GM23338 (cell line): ENCODE data around the gene CCDC178. TPM values are rescaled to one million over a fixed set of nuclear protein-coding genes. Genes with fewer than 3 reads are reported as not detected.

Experiments used
- ATAC-seq: fragments of 200-7000 bp; cut with Tn5 transposase; 3 replicates; pipeline ENCODE4 v1.9.1; 2020
- DNase-seq: peaks from one replicate; pipeline ENCODE4 v3.0.0-alpha.2; 2015; ENCODE audit warnings: low spot score
- H2AFZ ChIP-seq: fragments of 200-600 bp; sonication (generic); 2 replicates; pipeline ENCODE4 v1.8.0; 2016; ENCODE audit warnings: antibody characterized with exemption, mild to moderate bottlenecking, moderate library complexity
- H3F3A ChIP-seq: fragments of 200-600 bp; sonication (generic); replicated peaks from 2 replicates; pipeline ENCODE4 v1.8.0; 2017; ENCODE audit warnings: antibody characterized with exemption, mixed run types, low read depth
- H3K27ac ChIP-seq: fragments of 200-600 bp; sonication (generic); 2 replicates; pipeline ENCODE4 v1.6.1; 2016; ENCODE audit warnings: low read depth
- H3K27me3 ChIP-seq: fragments of 200-600 bp; sonication (generic); 2 replicates; pipeline ENCODE4 v1.8.0; 2016; ENCODE audit warnings: mild to moderate bottlenecking, mixed run types, moderate library complexity; ENCODE audit not compliant: insufficient read depth
- H3K36me3 ChIP-seq: fragments of 200-600 bp; sonication (generic); 2 replicates; pipeline ENCODE4 v1.8.0; 2016; ENCODE audit warnings: mild to moderate bottlenecking; ENCODE audit not compliant: insufficient read depth
- H3K4me1 ChIP-seq: fragments of 200-600 bp; sonication (generic); 2 replicates; pipeline ENCODE4 v1.8.0; 2016; ENCODE audit warnings: mild to moderate bottlenecking, moderate library complexity; ENCODE audit not compliant: insufficient read depth
- H3K4me2 ChIP-seq: fragments of 200-600 bp; sonication (generic); 2 replicates; pipeline ENCODE4 v1.7.1; 2017; ENCODE audit warnings: mixed run types
- H3K4me3 ChIP-seq: fragments of 200-600 bp; sonication (generic); 2 replicates; pipeline ENCODE4 v1.6.1; 2016; ENCODE audit warnings: mixed run types
- H3K79me2 ChIP-seq: fragments of 200-600 bp; sonication (generic); replicated peaks from 2 replicates; pipeline ENCODE4 v1.8.0; 2017; ENCODE audit warnings: mild to moderate bottlenecking; ENCODE audit not compliant: insufficient read depth
- H3K9me2 ChIP-seq: fragments of 200-600 bp; sonication (generic); 2 replicates; pipeline ENCODE4 v1.8.0; 2017; ENCODE audit not compliant: insufficient read depth
- H4K20me1 ChIP-seq: fragments of 200-600 bp; sonication (generic); replicated peaks from 2 replicates; pipeline ENCODE4 v1.8.0; 2017; ENCODE audit warnings: mild to moderate bottlenecking; ENCODE audit not compliant: insufficient read depth
- H3K27ac Mint-ChIP-seq: 2 replicates; pipeline ENCODE4 v1.8.0; 2020; ENCODE audit warnings: inconsistent platforms, mild to moderate bottlenecking, moderate library complexity, mixed read lengths
- H3K27me3 Mint-ChIP-seq: 3 replicates; pipeline ENCODE4 v1.8.0; 2022; ENCODE audit warnings: low read depth, mild to moderate bottlenecking, moderate library complexity, mixed read lengths, inconsistent platforms; ENCODE audit not compliant: insufficient read depth, poor library complexity
- H3K36me3 Mint-ChIP-seq: 3 replicates; pipeline ENCODE4 v1.8.0; 2021; ENCODE audit warnings: low read depth, mild to moderate bottlenecking, inconsistent platforms, moderate library complexity, mixed read lengths
- H3K4me1 Mint-ChIP-seq: 3 replicates; pipeline ENCODE4 v1.8.0; 2020; ENCODE audit warnings: mild to moderate bottlenecking, inconsistent platforms, mixed read lengths
- H3K4me3 Mint-ChIP-seq: 3 replicates; pipeline ENCODE4 v1.8.0; 2021; ENCODE audit warnings: moderate library complexity, mild to moderate bottlenecking, inconsistent platforms, mixed read lengths
- H3K9me3 Mint-ChIP-seq: 3 replicates; pipeline ENCODE4 v1.8.0; 2020; ENCODE audit warnings: moderate library complexity, mild to moderate bottlenecking, inconsistent platforms, mixed read lengths
- CREB1 ChIP-seq: fragments of 250-450 bp; sonication (Bioruptor Pico); IDR thresholded peaks from 2 replicates; pipeline ENCODE4 v1.5.0; 2020; ENCODE audit warnings: low read depth, mild to moderate bottlenecking, moderate library complexity
- CTCF ChIP-seq, 2 experiments: fragments of 200-600 bp in 1 of 2; sonication (generic) in 1 of 2; conservative IDR thresholded peaks; 2 replicates each; pipeline versions ENCODE4 v1.5.1 to v1.6.1; 2016 to 2017; ENCODE audit warnings: antibody characterized with exemption in 2 of 2, low read depth in 2 of 2, mild to moderate bottlenecking in 2 of 2, moderate library complexity in 1 of 2
- EZH2 ChIP-seq: fragments of 200-600 bp; sonication (generic); IDR thresholded peaks from one replicate; pipeline ENCODE4 v1.8.0; 2017; ENCODE audit warnings: antibody characterized with exemption, mild to moderate bottlenecking, low read depth; ENCODE audit not compliant: unreplicated experiment
- EZH2phosphoT487 ChIP-seq: fragments of 200-600 bp; sonication (generic); IDR thresholded peaks from one replicate; pipeline ENCODE4 v1.8.1; 2018; ENCODE audit warnings: antibody characterized with exemption; ENCODE audit not compliant: unreplicated experiment
- JUNB ChIP-seq: IDR thresholded peaks from one replicate; pipeline ENCODE4 v1.6.1; 2016; ENCODE audit warnings: antibody characterized with exemption; ENCODE audit not compliant: unreplicated experiment
- NANOG ChIP-seq: IDR thresholded peaks from 2 replicates; pipeline ENCODE4 v1.6.1; 2016; ENCODE audit warnings: antibody characterized with exemption, borderline replicate concordance
- REST ChIP-seq: IDR thresholded peaks from one replicate; pipeline ENCODE4 v1.6.1; 2018; ENCODE audit warnings: antibody characterized with exemption; ENCODE audit not compliant: unreplicated experiment
- ZNF114 ChIP-seq: fragments of 250-450 bp; sonication (Bioruptor Pico); IDR thresholded peaks from 2 replicates; pipeline ENCODE4 v1.5.0; 2020; ENCODE audit warnings: mild to moderate bottlenecking, moderate library complexity
- ZNF331 ChIP-seq: fragments of 250-450 bp; sonication (Bioruptor Pico); IDR thresholded peaks from 2 replicates; pipeline ENCODE4 v1.5.0; 2020; ENCODE audit warnings: low read depth, mild to moderate bottlenecking, moderate library complexity
- ZNF462 ChIP-seq: fragments of 250-450 bp; sonication (Bioruptor Pico); IDR thresholded peaks from 2 replicates; pipeline ENCODE4 v1.5.0; 2020; ENCODE audit warnings: mild to moderate bottlenecking, moderate library complexity
- polyA plus RNA-seq: library from polyadenylated mRNA; unstranded; fragments of >200 nt; fragmentation: Nextera tagmentation; extraction: Ambion mirVana; gene quantifications from 2 replicates; pipeline ENCODE4 v1.2.1, GENCODE V29; 2016
- total RNA-seq: library from RNA; depleted of rRNA; stranded (reverse); fragments of >200 nt; shearing (Covaris generic); gene quantifications from 2 replicates; pipeline ENCODE4 v1.2.3, GENCODE V29; 2014

CCDC178 gene
- total and polyA plus RNA-seq, 2 experiments from 2014 or later = 0.17 to 0.24 TPM

GRCh38 chr18:32915516-32915915 lies 525.0 kb downstream of the CCDC178 start:
- no peak for TF ChIP-seq CREB1 (CRISPR knock-in tag)
- no peak overlapping the region for H3K4me2 ChIP-seq
- ATAC-seq (no peak), DNase-seq (no peak)
- no peaks in the 10 kb centered on the region for H4K20me1 ChIP-seq
- H3K27me3 ChIP-seq = no peaks in the 10 kb centered on the region
- no peaks in the 10 kb centered on the region for H3K9me2 ChIP-seq
- H3K79me2 ChIP-seq = no peaks in the 10 kb centered on the region
- no peaks in the 10 kb centered on the region for H3F3A ChIP-seq
- H3K27me3 Mint-ChIP-seq = no peaks in the 10 kb centered on the region
- H3K9me3 Mint-ChIP-seq = no peaks in the 10 kb centered on the region
- no peaks in the 10 kb centered on the region for H3K4me1 ChIP-seq
- H3K27ac ChIP-seq = no peak overlapping the region
- H2AFZ ChIP-seq = no peak overlapping the region
- no peak overlapping the region for H3K4me3 ChIP-seq
- no peak overlapping the region for H3K4me3 Mint-ChIP-seq
- no peaks in the 10 kb centered on the region for H3K36me3 ChIP-seq
- H3K27ac Mint-ChIP-seq = no peak overlapping the region
- H3K36me3 Mint-ChIP-seq = no peaks in the 10 kb centered on the region
- H3K4me1 Mint-ChIP-seq = peaks cover 3% of the 10 kb centered on the region; the same call in 1 of the 3 replicates

- H4K20me1 ChIP-seq = no peaks in the 10 kb centered on the region
- H3K79me2 ChIP-seq = no peaks in the 10 kb centered on the region
- Mint-ChIP-seq H3K9me3 (no peaks in the 10 kb centered on the region), H3K4me1 (peaks cover 11% of the 10 kb centered on the region), H3K27me3 (no peaks in the 10 kb centered on the region), H3K36me3 (no peaks in the 10 kb centered on the region), H3K27ac (no peak overlapping the region), H3K4me3 (no peak overlapping the region)
- H3K9me2 ChIP-seq = no peaks in the 10 kb centered on the region
- no peak overlapping the region for H3K27ac ChIP-seq
- H2AFZ ChIP-seq = no peak overlapping the region
- H3K27me3 ChIP-seq = no peaks in the 10 kb centered on the region
- H3K36me3 ChIP-seq = no peaks in the 10 kb centered on the region
- no peak overlapping the region for H3K4me3 ChIP-seq
- DNase-seq = no peak
- H3F3A ChIP-seq = no peaks in the 10 kb centered on the region
- H3K4me2 ChIP-seq = no peak overlapping the region
- ATAC-seq = no peak
- H3K4me1 ChIP-seq = peaks cover 4% of the 10 kb centered on the region
- no peak for TF ChIP-seq ZNF331
- TF ChIP-seq EZH2 = no peak
- no peak for TF ChIP-seq ZNF462 (CRISPR knock-in tag)
- TF ChIP-seq REST = no peak
- TF ChIP-seq ZNF114 = no peak
- no peak for TF ChIP-seq CTCF (conservative IDR thresholded peaks at IDR 0.05; ENCODE audit: low read depth in 2 of 2)
- TF ChIP-seq JUNB = no peak
- TF ChIP-seq NANOG = no peak
- TF ChIP-seq EZH2phosphoT487 = no peak
Measured at GRCh38 chr18:32911660-32912284, 528.7 kb downstream of the CCDC178 start.
